KOPT-K1 (cell line): ENCODE results near the gene ADAM10.

Experiments used
- H3K27ac ChIP-seq: fragments of 200-600 bp; sonication (generic); 2 replicates; pipeline ENCODE4 v1.5.1; 2016; ENCODE audit warnings: antibody characterized with exemption, mild to moderate bottlenecking, low read depth, low read length; ENCODE audit not compliant: poor library complexity, severe bottlenecking
- H3K36me3 ChIP-seq: fragments of 200-600 bp; sonication (generic); 2 replicates; pipeline ENCODE4 v1.5.1; 2017; ENCODE audit warnings: antibody characterized with exemption, mild to moderate bottlenecking, low read length, moderate library complexity; ENCODE audit not compliant: insufficient read depth
- H3K9me3 ChIP-seq: fragments of 200-600 bp; sonication (generic); 2 replicates; pipeline ENCODE4 v1.5.1; 2017; ENCODE audit warnings: antibody characterized with exemption, low read length, mild to moderate bottlenecking; ENCODE audit not compliant: insufficient read depth, poor library complexity, severe bottlenecking

Gene ADAM10

GRCh38 chr15:58684751-58685150, 64.8 kb downstream of the ADAM10 start:
- no peak overlapping the region for H3K27ac ChIP-seq
- H3K36me3 ChIP-seq, result peaks cover 11% of the 10 kb centered on the region
- no peaks in the 10 kb centered on the region for H3K9me3 ChIP-seq

GRCh38 chr15:58684036-58684710, 65.3 kb downstream of the ADAM10 start:
- Histone ChIP-seq H3K27ac (no peak overlapping the region), H3K9me3 (no peaks in the 10 kb centered on the region), H3K36me3 (peaks cover 15% of the 10 kb centered on the region)

- no peaks in the 10 kb centered on the region for H3K9me3 ChIP-seq
- no peak overlapping the region for H3K27ac ChIP-seq
- peaks cover 23% of the 10 kb centered on the region for H3K36me3 ChIP-seq
These were observed 67.3 kb downstream of the ADAM10 start for GRCh38 chr15:58682234-58682633.

- Histone ChIP-seq H3K27ac (no peak overlapping the region), H3K36me3 (peaks cover 45% of the 10 kb centered on the region), H3K9me3 (no peaks in the 10 kb centered on the region)
These were observed 70.8 kb downstream of the ADAM10 start for GRCh38 chr15:58678683-58679082.

- Histone ChIP-seq H3K36me3 (peaks cover 45% of the 10 kb centered on the region), H3K9me3 (no peaks in the 10 kb centered on the region), H3K27ac (no peak overlapping the region)
These were observed 72.1 kb downstream of the ADAM10 start for GRCh38 chr15:58677426-58677825.

GRCh38 chr15:58676766-58677165, 72.7 kb downstream of the ADAM10 start:
- Histone ChIP-seq H3K36me3 (peaks cover 45% of the 10 kb centered on the region), H3K27ac (no peak overlapping the region), H3K9me3 (no peaks in the 10 kb centered on the region)

GRCh38 chr15:58671186-58671585, 78.3 kb downstream of the ADAM10 start:
- no peak overlapping the region for H3K27ac ChIP-seq
- H3K36me3 ChIP-seq, result peaks cover 21% of the 10 kb centered on the region
- H3K9me3 ChIP-seq, result no peaks in the 10 kb centered on the region

GRCh38 chr15:58669108-58669507, 80.4 kb downstream of the ADAM10 start:
- H3K36me3 ChIP-seq, result peaks cover 22% of the 10 kb centered on the region

GRCh38 chr15:58666957-58667356, 82.5 kb downstream of the ADAM10 start:
- H3K27ac ChIP-seq, result no peak overlapping the region
- peaks cover 42% of the 10 kb centered on the region for H3K36me3 ChIP-seq
- no peaks in the 10 kb centered on the region for H3K9me3 ChIP-seq

More at GRCh38 chr15:58669108-58669507, 80.4 kb downstream of the ADAM10 start:
- H3K27ac ChIP-seq, result no peak overlapping the region
- no peaks in the 10 kb centered on the region for H3K9me3 ChIP-seq

- no peaks in the 10 kb centered on the region for H3K9me3 ChIP-seq
- peaks cover 54% of the 10 kb centered on the region for H3K36me3 ChIP-seq
- H3K27ac ChIP-seq, result no peak overlapping the region
These were observed 83.8 kb downstream of the ADAM10 start for GRCh38 chr15:58665672-58666071.

- H3K36me3 ChIP-seq, result peaks cover 53% of the 10 kb centered on the region
- no peaks in the 10 kb centered on the region for H3K9me3 ChIP-seq
- H3K27ac ChIP-seq, result no peak overlapping the region
These were observed 99.4 kb downstream of the ADAM10 start for GRCh38 chr15:58650102-58650501.

GRCh38 chr15:58649175-58649574, 100.3 kb downstream of the ADAM10 start:
- Histone ChIP-seq H3K27ac (no peak overlapping the region), H3K36me3 (peaks cover 53% of the 10 kb centered on the region), H3K9me3 (no peaks in the 10 kb centered on the region)

- Histone ChIP-seq H3K36me3 (peaks cover 69% of the 10 kb centered on the region), H3K9me3 (no peaks in the 10 kb centered on the region), H3K27ac (no peak overlapping the region)
These were observed 105.5 kb downstream of the ADAM10 start for GRCh38 chr15:58643996-58644395.

- Histone ChIP-seq H3K27ac (no peak overlapping the region), H3K36me3 (peaks cover 76% of the 10 kb centered on the region), H3K9me3 (no peaks in the 10 kb centered on the region)
These were observed 107.8 kb downstream of the ADAM10 start for GRCh38 chr15:58641660-58642059.

GRCh38 chr15:58639992-58640391, 109.5 kb downstream of the ADAM10 start:
- no peaks in the 10 kb centered on the region for H3K9me3 ChIP-seq
- H3K27ac ChIP-seq, result no peak overlapping the region
- H3K36me3 ChIP-seq, result peaks cover 75% of the 10 kb centered on the region

GRCh38 chr15:58639002-58639756, 110.3 kb downstream of the ADAM10 start:
- H3K27ac ChIP-seq, result no peak overlapping the region
- peaks cover 67% of the 10 kb centered on the region for H3K36me3 ChIP-seq
- no peaks in the 10 kb centered on the region for H3K9me3 ChIP-seq
